GM12864 (cell line): Measurements from ENCODE around the gene ZNF346.
"Not testable (repeated sequence)": the region's sequence is repeated elsewhere in the genome, so short reads cannot be mapped to it uniquely, and the experiment has no call there.

Source experiments
- DNase-seq: peaks from one replicate; pipeline ENCODE4 v3.0.0-alpha.2; 2011; ENCODE audit warnings: low read depth
- H3K4me3 ChIP-seq: 2 replicates; pipeline ENCODE4 v1.5.1; 2011; ENCODE audit warnings: mild to moderate bottlenecking, low read depth, low read length, control low read depth
- TF ChIP-seq, protein P1 (sequence below): IDR thresholded peaks from 2 replicates; pipeline ENCODE4 v1.5.1; 2011; ENCODE audit warnings: low read depth, mild to moderate bottlenecking, moderate library complexity, low read length, control low read depth, inconsistent platforms; ENCODE audit errors: missing control alignments

The ZNF346 gene, protein sequence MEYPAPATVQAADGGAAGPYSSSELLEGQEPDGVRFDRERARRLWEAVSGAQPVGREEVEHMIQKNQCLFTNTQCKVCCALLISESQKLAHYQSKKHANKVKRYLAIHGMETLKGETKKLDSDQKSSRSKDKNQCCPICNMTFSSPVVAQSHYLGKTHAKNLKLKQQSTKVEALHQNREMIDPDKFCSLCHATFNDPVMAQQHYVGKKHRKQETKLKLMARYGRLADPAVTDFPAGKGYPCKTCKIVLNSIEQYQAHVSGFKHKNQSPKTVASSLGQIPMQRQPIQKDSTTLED

DNA sequence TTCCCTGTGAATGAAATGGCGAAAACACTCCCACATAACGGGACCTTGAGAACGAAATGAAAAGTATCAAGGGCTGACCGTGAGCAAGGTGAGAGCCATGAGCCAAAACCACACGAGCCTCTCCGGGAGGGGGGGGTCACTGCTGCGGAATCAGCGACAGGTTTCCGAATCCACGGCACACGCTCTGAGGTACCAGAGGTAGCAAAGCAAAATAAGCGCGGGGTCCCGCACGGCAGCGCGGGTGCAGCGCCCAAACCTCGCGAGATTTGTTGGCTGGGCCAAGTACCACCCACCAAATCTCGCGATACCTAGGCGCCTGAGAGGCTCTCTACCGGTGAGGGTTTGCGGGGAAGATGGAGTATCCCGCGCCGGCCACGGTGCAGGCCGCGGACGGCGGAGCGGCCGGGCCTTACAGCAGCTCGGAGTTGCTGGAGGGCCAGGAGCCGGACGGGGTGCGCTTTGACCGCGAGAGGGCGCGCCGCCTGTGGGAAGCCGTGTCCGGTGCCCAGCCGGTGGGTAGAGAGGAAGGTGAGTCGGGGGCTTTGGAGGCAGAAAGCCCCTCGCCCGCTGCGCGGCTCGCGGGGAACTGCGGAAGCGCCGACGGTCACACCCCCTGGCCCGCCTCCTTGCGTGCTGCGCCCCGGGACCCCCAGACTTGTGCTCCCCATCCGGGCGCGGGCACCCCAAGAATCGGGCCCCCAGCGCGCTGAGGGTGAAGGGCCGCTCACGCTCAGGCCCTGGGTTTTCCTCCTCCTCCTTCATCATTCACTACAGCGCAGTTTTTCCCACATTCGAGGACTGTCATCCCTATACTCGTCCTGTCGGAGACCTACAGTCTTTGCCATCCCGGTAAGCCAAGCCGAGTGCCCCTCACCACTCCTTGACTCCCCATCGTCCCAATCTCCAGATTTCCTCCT, at the start of gene ZNF346:
Gene ZNF346 (plus strand): TSS at position 311 of the 917 bp plus-strand sequence. CDS start 43 bp downstream, at position 354.
- H3K4me3 ChIP-seq: peak within 1 kb of the TSS; percentile 100
- DNase-seq: peak; percentile 86
- TF ChIP-seq, protein P1, sequence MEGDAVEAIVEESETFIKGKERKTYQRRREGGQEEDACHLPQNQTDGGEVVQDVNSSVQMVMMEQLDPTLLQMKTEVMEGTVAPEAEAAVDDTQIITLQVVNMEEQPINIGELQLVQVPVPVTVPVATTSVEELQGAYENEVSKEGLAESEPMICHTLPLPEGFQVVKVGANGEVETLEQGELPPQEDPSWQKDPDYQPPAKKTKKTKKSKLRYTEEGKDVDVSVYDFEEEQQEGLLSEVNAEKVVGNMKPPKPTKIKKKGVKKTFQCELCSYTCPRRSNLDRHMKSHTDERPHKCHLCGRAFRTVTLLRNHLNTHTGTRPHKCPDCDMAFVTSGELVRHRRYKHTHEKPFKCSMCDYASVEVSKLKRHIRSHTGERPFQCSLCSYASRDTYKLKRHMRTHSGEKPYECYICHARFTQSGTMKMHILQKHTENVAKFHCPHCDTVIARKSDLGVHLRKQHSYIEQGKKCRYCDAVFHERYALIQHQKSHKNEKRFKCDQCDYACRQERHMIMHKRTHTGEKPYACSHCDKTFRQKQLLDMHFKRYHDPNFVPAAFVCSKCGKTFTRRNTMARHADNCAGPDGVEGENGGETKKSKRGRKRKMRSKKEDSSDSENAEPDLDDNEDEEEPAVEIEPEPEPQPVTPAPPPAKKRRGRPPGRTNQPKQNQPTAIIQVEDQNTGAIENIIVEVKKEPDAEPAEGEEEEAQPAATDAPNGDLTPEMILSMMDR: peak; percentile 44

DNA sequence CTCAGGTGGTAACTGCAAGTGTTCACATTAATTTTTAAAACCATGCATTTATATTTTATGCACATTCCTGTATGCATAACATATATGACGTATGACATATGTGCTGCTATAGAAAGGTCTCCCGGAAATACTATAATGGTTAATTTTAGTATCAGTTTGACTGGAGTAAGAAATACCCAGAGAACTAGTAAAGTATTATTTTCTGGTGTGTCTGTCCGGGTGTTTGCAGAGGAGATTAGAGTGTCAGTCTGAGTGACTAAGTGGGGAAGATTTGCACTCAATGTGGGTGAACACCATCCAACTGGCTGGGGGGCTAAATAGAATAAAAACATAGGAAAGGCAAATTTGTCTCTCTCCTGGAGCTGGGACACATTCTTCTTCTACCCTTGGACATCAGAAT, 42.8 kb upstream of the ZNF346 start:
- H3K4me3 ChIP-seq: no peak overlapping the region
- DNase-seq: no peak
- TF ChIP-seq, protein P1: no peak

DNA sequence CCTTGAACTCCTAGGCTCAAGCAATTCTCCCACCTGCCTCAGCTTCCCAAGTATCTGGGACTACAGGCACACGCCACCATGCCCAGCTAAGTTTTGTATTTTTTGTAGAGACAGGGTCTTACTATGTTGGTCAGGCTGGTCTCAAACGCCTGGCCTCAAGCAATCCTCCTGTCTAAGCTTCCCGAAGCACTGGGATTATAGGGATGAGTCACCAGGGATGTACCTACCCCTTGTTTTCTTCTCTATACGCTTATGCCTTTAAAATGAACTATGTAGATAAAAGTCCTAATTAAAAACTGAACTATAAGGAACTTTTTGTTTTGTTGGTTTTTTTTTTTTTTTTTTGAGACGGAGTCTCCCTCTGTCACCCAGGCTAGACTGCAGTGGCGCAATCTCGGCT, 41.7 kb upstream of the ZNF346 start:
- TF ChIP-seq, protein P1: no peak
- no peak for DNase-seq
- H3K4me3 ChIP-seq: no peak overlapping the region

DNA sequence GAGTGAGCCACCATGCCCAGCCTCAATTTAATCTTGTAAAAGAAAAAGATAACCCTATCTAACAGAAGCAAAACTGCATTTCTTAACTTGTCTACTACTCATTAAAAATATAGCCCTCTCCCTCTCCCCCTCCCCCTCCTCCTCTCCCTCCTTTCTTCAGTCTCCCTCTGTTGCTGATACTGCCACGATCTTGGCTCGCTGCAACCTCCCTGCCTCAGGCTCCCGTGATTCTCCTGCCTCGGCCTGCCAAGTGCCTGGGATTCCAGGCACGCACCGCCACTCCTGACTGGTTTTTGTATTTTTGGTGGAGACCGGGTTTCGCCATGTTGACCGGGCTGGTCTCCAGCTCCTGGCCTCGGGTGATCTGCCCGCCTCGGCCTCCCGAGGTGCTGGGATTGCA, 39.4 kb upstream of the ZNF346 start:
- not testable (repeated sequence) for DNase-seq, H3K4me3 ChIP-seq

DNA sequence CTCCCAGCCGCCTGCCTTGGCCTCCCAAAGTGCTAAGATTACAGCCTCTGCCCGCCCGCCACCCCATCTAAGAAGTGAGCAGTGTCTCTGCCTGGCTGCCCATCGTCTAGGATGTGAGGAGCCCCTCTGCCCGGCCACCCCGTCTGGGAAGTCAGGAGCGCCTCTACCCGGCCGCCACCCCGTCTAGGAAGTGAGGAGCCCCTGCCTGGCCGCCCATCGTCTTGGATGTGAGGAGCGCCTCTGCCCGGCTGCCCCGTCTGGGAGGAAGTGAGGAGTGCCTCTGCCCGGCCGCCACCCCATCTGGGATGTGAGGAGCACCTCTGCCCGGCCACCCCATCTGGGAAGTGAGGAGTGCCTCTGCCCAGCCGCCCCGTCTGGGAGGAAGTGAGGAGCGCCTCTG, 38.9 kb upstream of the ZNF346 start:
- DNase-seq, H3K4me3 ChIP-seq: not testable (repeated sequence)

DNA sequence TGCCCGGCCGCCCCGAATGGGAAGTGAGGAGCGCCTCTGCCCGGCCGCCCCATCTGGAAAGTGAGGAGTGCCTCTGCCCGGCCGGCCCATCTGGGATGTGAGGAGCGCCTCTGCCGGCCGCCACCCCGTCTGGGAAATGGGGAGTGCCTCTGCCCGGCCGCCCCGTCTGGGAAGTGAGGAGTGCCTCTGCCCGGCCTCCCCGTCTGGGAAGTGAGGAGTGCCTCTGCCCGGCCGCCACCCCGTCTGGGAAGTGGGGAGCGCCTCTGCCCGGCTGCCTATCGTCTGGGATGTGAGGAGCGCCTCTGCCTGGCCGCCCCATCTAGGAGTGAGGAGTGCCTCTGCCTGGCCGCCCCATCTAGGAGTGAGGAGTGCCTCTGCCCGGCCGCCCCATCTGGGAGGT, 38.3 kb upstream of the ZNF346 start:
- not testable (repeated sequence) for DNase-seq, H3K4me3 ChIP-seq

DNA sequence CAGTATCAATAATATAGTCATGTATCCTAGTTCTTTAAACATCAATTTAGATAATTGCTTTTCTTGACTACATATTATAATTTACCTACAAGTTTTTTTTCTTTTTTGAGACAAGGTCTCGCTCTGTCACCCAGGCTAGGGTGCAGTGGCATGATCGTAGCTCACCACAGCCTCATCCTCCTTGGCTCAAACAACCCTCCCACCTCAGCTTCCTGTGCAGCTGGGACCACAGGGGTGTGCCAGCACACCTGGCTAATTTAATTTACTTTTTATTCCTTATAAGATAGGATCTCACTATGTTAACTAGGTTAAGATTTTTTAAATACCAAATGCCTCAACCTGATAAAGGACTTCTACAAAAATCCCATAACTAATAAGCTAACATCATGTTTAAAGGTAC, 37.0 kb upstream of the ZNF346 start:
- TF ChIP-seq, protein P1: no peak
- DNase-seq: no peak
- no peak overlapping the region for H3K4me3 ChIP-seq

DNA sequence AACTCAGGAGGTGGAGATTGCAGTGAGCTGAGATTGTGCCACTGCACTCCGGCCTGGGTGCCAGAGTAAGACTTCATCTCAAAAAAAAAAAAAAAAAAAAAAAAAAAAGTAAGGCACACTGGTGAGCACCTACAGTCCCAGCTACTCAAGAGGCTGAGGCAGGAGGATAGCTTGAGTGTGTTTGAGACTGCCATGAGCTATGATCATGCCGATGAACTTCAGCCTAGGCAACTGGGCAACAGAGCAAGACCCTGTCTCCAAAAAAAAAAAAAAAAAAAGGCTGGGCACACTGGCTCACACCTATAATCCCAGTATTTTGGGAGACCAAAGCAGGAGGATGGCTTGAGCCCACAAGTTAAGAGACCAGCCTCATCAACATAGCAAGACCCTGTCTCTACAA, 36.2 kb upstream of the ZNF346 start:
- no peak overlapping the region for H3K4me3 ChIP-seq
- TF ChIP-seq, protein P1: no peak
- no peak for DNase-seq
